HUES6 (cell line): ENCODE measurements around the gene DSG3.
A peak's percentile ranks its signal among the peaks of the same experiment; 100 is the strongest.
"Not testable (repeated sequence)": the region's sequence is repeated elsewhere in the genome, so short reads cannot be mapped to it uniquely, and the experiment has no call there.

Experiments
- H3K27ac ChIP-seq: 2 replicates; pipeline ENCODE4 v1.7.0; 2013; ENCODE audit warnings: low read depth, mild to moderate bottlenecking, low read length, inconsistent platforms
- H3K27me3 ChIP-seq: 2 replicates; pipeline ENCODE4 v1.6.1; 2013; ENCODE audit warnings: low read length; ENCODE audit not compliant: control insufficient read depth, insufficient read depth
- H3K36me3 ChIP-seq: 2 replicates; pipeline ENCODE4 v1.6.1; 2013; ENCODE audit warnings: low read length; ENCODE audit not compliant: control insufficient read depth, insufficient read depth
- H3K4me1 ChIP-seq: 2 replicates; pipeline ENCODE4 v1.6.1; 2013; ENCODE audit warnings: low read length; ENCODE audit not compliant: control insufficient read depth, insufficient read depth
- H3K4me3 ChIP-seq: 2 replicates; pipeline ENCODE4 v1.5.1; 2013; ENCODE audit warnings: low read depth, low read length
- H3K9ac ChIP-seq: one replicate; pipeline ENCODE4 v1.6.1; 2013; ENCODE audit warnings: mild to moderate bottlenecking, low read length
- H3K9me3 ChIP-seq: 2 replicates; pipeline ENCODE4 v1.6.1; 2013; ENCODE audit warnings: low read depth, low read length; ENCODE audit not compliant: control insufficient read depth, insufficient read depth

The DSG3 gene

GRCh38 chr18:31504455-31505147, 57.1 kb downstream of the DSG3 start:
- Histone ChIP-seq H3K4me1 (peaks cover 9% of the 10 kb centered on the region), H3K4me3 (no peak overlapping the region), H3K27me3 (no peaks in the 10 kb centered on the region), H3K27ac (no peak overlapping the region), H3K9me3 (no peaks in the 10 kb centered on the region), H3K9ac (no peak overlapping the region), H3K36me3 (no peaks in the 10 kb centered on the region; the same call in 1 of the 2 replicates)

GRCh38 chr18:31505156-31505555, 57.6 kb downstream of the DSG3 start:
- Histone ChIP-seq H3K27me3 (no peaks in the 10 kb centered on the region), H3K9ac (no peak overlapping the region), H3K4me3 (no peak overlapping the region), H3K4me1 (peaks cover 5% of the 10 kb centered on the region; the same call in 1 of the 2 replicates), H3K36me3 (no peaks in the 10 kb centered on the region; the same call in 1 of the 2 replicates), H3K9me3 (no peaks in the 10 kb centered on the region), H3K27ac (no peak overlapping the region)

GRCh38 chr18:31506024-31506742, 58.6 kb downstream of the DSG3 start:
- Histone ChIP-seq H3K4me3 (no peak overlapping the region), H3K4me1 (no peaks in the 10 kb centered on the region; the same call in 1 of the 2 replicates)

GRCh38 chr18:31507124-31507523, 59.6 kb downstream of the DSG3 start:
- not testable (repeated sequence) for H3K36me3 ChIP-seq, H3K4me3 ChIP-seq, H3K4me1 ChIP-seq, H3K27ac ChIP-seq, H3K9me3 ChIP-seq, H3K27me3 ChIP-seq, H3K9ac ChIP-seq

More at GRCh38 chr18:31506024-31506742, 58.6 kb downstream of the DSG3 start:
- Histone ChIP-seq H3K9me3 (no peaks in the 10 kb centered on the region), H3K36me3 (no peaks in the 10 kb centered on the region; the same call in 1 of the 2 replicates), H3K27me3 (no peaks in the 10 kb centered on the region), H3K27ac (no peak overlapping the region), H3K9ac (no peak overlapping the region)

DNA sequence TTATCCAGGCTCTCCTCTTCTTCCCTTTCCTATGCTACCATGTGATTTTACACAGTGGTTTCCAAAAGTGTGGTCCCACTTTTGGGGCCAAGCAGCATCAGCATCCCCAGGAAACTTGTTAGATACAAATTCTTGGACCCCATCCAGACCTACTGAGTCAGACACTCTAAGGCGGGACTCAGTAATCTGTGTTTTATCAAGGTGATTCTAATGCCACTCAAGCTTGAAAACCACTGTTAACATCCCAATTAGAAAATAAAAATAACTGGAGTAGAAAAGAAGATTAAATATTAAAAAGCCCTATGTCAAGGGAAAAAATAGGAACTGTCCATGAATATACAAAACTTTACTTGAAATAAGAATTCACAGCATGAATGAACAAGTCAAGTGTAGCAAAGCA, 61.2 kb downstream of the DSG3 start:
- Histone ChIP-seq H3K27me3 (no peaks in the 10 kb centered on the region), H3K4me3 (no peak overlapping the region), H3K9me3 (no peaks in the 10 kb centered on the region), H3K9ac (no peak overlapping the region), H3K27ac (no peak overlapping the region), H3K36me3 (no peaks in the 10 kb centered on the region; the same call in 1 of the 2 replicates), H3K4me1 (peaks cover 23% of the 10 kb centered on the region)

- Histone ChIP-seq H3K36me3 (no peaks in the 10 kb centered on the region; the same call in 1 of the 2 replicates), H3K9ac (no peak overlapping the region), H3K27me3 (no peaks in the 10 kb centered on the region), H3K9me3 (no peaks in the 10 kb centered on the region), H3K4me3 (no peak overlapping the region), H3K27ac (no peak overlapping the region), H3K4me1 (peaks cover 27% of the 10 kb centered on the region)
Observed at GRCh38 chr18:31509571-31509970, 62.0 kb downstream of the DSG3 start.

DNA sequence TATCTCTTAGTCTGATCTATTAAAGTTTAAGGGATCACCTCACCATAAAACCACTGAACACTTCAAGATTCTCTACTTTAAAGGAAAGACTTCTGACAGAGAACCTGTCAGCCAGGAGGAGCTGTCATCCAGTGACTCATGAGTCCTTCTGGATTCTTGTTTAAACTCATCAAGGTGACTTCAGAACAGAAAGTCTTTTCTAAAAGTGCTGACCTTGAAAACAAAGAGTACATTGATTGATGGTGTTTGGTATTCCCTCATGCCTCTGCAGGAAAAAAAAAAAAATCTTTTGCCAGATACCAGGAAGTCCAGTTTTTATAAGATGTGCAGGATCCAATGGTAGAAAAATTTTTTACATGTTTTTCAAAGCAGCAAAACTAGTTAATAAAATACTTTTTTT, 62.8 kb downstream of the DSG3 start:
- Histone ChIP-seq H3K27me3 (no peaks in the 10 kb centered on the region), H3K4me1 (peaks cover 27% of the 10 kb centered on the region), H3K9ac (no peak overlapping the region), H3K27ac (no peak overlapping the region), H3K4me3 (no peak overlapping the region), H3K36me3 (no peaks in the 10 kb centered on the region; the same call in 1 of the 2 replicates), H3K9me3 (no peaks in the 10 kb centered on the region)

- peaks cover 29% of the 10 kb centered on the region for H3K4me1 ChIP-seq
- H3K27me3 ChIP-seq, result no peaks in the 10 kb centered on the region
- H3K9ac ChIP-seq, result no peak overlapping the region
- no peak overlapping the region for H3K27ac ChIP-seq
- H3K9me3 ChIP-seq, result no peaks in the 10 kb centered on the region
- H3K36me3 ChIP-seq, result no peaks in the 10 kb centered on the region
- no peak overlapping the region for H3K4me3 ChIP-seq
Observed at GRCh38 chr18:31511098-31511497, 63.6 kb downstream of the DSG3 start.

GRCh38 chr18:31512203-31512764, 64.7 kb downstream of the DSG3 start:
- H3K27me3 ChIP-seq, result no peaks in the 10 kb centered on the region
- H3K4me1 ChIP-seq, result peaks cover 36% of the 10 kb centered on the region
- no peaks in the 10 kb centered on the region for H3K9me3 ChIP-seq
- H3K9ac ChIP-seq, result no peak overlapping the region
- no peaks in the 10 kb centered on the region for H3K36me3 ChIP-seq
- H3K27ac ChIP-seq, result peak overlapping the region; percentile 64; the same call in 1 of the 2 replicates
- no peak overlapping the region for H3K4me3 ChIP-seq

DNA sequence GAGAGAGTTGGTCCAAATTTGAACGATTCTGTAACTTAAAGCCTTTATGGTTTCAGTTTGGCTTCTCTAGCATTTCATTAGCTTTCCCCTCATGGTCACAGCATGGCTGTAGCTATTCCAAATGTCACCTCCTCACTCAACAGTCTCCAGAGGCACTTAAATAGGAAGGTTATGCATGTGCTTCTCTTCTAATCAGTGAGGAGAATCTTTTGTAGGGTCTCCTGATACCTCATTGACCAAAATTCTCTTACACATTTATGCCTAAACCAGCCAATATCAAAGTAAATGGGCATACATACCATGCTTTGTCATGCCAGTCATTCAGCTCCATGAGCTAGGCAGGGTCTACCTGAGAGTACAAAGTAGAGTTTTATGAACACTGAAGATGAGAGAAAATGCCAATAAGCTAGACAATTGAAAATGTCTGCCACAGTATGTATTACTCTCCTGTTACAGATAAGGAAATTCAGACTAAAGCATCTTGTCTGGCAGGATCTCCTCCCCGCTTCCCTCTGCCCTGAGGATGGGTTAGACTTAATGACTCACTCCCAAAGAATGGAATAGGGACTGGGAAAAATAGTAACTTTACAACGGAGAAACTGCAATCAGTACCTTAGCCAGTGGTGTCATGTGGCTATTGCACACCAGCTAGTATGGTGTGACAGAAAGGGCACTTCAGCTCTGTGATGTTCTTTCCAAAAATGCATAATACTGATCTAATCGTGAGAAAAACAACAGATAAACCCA, 65.8 kb downstream of the DSG3 start:
- H3K9ac ChIP-seq, result peak overlapping the region; percentile 24
- H3K27me3 ChIP-seq, result no peaks in the 10 kb centered on the region
- peaks cover 36% of the 10 kb centered on the region for H3K4me1 ChIP-seq
- H3K36me3 ChIP-seq, result peaks cover 4% of the 10 kb centered on the region; the same call in 1 of the 2 replicates
- no peaks in the 10 kb centered on the region for H3K9me3 ChIP-seq
- H3K4me3 ChIP-seq, result no peak overlapping the region
- peak overlapping the region; percentile 64; the same call in 1 of the 2 replicates for H3K27ac ChIP-seq
